Middle frontal gyrus (tissue), 1 donor: ENCODE results near the gene E4F1.

Experiments
- DNase-seq: peaks from one replicate; pipeline ENCODE4 v3.0.0-alpha.2; 2015; ENCODE audit warnings: low spot score; ENCODE audit errors: extremely low spot score

The E4F1 gene

DNA sequence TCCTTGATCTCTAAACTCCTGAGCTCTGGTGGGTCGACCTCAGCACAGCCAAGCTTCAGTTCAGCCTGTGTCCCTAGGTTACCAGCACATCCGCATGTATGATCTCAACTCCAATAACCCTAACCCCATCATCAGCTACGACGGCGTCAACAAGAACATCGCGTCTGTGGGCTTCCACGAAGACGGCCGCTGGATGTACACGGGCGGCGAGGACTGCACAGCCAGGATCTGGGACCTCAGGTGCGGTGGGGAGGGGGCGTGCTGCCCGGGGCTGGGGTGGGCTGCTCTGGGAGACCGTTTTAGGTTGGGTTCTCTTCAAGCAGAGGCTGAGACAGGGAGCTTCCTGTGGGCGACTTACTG lies 17.0 kb upstream of the E4F1 start:
- DNase-seq, result no peak

GRCh38 chr16:2206780-2207433 lies 16.5 kb upstream of the E4F1 start:
- DNase-seq, result no peak

- DNase-seq, result no peak
These were observed 15.5 kb upstream of the E4F1 start for GRCh38 chr16:2207872-2208271.

GRCh38 chr16:2208308-2208707 lies 15.1 kb upstream of the E4F1 start:
- DNase-seq, result no peak

GRCh38 chr16:2208772-2209171 lies 14.6 kb upstream of the E4F1 start:
- no peak for DNase-seq

GRCh38 chr16:2209258-2210008 lies 14.0 kb upstream of the E4F1 start:
- no peak for DNase-seq

DNA sequence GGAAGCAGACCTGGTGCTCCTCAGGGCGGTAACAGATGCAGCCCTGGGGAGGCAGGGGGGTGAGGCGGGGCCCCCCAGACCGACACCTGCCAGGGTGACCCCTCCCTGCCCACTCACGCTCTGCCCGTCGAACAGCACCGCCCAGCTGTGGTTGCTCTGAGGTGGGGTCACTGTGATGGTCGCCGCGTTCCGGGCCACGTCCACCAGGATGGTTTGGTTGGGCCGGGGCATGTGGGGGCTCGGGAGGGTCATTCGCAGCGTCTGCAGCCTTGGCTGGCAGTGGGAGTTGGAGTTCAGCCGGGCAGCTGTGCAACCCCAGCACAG lies 13.4 kb upstream of the E4F1 start:
- DNase-seq, result no peak

DNA sequence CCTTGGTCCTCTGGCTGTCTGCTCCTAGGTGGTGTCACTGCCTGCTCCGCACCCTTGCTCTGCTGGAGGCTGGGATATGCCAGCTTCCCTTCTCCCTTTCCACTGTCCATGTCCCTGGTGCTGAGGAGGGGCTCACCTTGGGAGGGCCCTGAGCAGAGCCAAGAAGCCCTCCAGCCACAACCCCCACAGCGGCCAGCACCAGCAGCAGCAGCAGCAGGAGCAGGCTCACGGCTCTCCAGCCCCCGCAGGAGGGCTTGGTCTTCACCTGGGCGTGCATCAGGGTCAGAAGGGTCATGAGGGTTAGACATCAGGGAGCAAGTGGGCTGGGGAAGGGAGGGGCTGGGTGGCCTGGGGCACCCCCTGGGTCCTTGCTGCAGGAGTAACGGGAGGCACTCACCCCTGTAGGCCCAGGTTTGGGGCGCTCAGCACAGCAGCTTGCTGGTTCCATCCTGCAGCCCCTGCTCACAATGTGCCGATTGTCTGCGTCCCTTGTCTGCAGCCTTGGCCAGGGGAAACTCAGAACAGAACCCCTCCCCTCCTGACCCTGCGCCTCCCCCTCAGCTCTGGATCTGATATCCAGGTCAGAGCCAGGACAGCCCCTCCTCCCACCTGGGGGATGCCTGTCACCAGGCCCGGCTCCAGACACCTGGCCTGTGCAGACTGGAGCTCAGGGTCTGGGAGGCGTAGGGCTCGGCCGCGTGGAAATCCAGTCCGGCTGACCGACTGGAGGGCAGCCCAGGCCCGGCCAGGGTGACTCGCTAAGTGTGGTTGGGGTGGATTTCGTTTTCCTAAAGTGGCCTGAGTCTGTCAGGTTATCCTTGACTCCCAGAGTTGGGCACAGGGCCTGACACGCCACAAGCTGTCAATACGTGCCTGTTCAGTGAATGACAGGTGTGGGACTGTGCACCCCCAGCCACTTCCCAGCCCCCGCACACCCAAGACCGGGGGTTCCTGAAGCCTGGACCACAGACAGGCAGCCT lies 12.7 kb upstream of the E4F1 start, which contains the start of gene BRICD5:
BRICD5 (minus strand) TSS at position 478 of the 980 bp plus-strand sequence; CDS start at position 448, 30 bp downstream.
- no peak for DNase-seq

GRCh38 chr16:2211923-2212347 lies 11.5 kb upstream of the E4F1 start:
- DNase-seq, result no peak

DNA sequence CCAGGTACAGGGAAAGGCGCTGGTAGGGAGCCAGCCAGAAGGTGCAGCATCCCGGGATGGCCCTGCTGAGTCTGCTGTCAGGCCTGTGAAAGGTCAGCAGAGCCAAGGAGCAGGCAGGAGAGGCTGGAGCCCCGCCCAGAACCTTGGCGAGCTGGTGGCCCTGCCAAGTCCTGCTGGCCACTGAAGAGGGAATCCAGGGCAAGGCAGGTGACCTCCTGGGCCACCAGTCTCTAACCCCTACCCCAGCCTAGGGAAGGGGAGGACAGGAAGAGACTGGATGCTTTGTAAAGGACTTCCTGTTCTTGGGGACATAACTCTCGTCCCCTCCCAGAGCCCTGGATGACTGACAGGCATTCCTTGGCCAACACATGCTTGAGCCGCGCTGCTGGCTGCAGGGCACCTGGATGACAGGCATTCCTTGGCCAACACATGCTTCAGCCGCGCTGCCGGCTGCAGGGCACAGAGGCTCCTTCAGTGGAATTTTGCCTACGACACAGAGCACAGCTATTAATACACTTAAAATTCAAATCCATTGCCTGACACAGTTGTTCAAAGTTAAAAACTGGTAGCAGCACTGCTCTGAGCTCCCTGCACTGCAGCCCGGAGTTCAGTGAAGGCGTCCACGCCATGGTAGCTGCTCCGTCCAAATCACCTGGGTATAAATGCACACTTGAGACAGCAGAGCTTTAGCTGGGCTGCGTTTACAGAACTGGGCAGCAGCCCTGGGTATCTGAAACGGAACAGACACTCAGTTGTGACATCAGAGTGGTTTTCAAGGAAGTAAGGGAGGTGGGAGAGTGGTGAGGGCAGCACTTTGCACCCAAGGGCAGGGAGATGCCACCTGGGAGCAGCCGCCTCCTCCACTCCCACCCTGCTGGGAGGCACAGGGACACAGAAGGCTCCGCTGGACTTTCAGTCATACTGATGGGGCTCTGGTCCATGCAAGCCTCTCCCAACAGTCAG lies 10.7 kb upstream of the E4F1 start:
- DNase-seq, result no peak

- no peak for DNase-seq
These were observed 9.3 kb upstream of the E4F1 start for GRCh38 chr16:2213817-2214718.

GRCh38 chr16:2214719-2214968 lies 8.7 kb upstream of the E4F1 start, which contains the start of gene PGP:
Gene PGP, minus strand, starts transcription at chr16:2214840. Its CDS starts 63 bp downstream, at chr16:2214777.
- peak; percentile 97 for DNase-seq

DNA sequence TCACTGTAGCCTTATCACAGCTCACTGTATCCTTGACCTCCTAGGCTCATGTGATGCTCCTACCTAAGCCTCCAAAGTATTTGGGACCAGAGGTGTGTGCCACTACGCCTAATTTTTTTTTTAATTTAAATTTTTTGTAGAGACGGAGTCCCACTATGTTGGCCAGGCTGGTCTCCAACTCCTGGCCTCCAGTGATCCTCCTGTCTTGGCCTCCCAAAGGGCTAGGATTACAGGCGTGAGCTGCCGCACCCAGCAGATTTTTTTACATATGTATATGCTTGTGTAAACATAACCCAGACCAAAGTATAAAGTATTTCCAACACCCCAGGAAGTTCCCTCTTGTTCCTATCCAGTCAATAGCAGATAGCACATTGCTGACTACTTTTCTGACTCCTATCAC lies 7.1 kb upstream of the E4F1 start:
- DNase-seq, result no peak

GRCh38 chr16:2223942-2224486 lies 623 bp downstream of the E4F1 start:
- DNase-seq, result no peak

DNA sequence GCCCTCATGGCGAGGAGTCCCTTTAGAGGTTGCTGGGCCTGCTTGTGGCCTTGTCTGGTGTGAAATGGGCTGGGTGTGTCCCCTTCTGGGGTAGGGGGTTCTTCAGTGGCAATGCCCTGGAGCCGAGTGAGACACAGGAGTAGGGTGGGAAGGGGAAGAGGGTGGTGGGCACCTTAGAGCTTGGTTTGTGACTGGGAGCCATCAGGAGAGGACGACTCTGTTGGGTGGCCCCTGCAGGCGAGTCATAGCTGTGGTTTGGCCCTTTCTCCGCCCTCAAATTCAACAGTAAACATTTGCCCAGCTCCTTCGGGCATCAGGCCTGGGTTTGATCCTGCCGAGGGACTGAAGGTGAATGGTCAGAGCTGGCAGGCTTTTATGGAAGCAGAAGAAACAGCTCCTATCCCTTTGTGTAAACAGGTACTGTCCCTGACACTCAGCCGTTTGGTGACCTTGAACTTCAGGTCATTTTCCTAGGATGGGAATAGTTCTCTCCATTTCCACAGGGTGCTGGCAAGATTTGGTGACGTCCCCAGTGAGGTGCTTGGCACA lies 2.9 kb downstream of the E4F1 start:
- no peak for DNase-seq

DNA sequence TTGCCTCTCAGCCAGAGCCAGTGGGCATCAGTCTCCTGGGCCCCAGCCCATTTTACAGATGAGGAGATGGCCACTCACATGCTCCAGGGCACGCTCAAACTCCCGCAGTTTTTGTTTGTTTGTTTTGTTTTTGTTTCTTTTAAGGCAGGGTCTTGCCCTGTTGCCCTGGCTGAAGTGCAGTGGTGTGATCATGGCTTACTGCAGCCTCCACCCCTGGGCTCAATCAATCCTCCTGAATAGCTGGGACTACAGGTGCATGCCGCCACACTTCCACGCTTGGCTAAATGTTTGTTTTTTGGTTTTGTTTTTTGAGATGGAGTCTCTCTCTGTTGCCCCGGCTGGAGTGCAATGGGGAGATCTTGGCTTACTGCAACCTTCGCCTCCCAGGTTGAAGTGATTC lies 3.5 kb downstream of the E4F1 start:
- DNase-seq, result no peak

GRCh38 chr16:2228161-2228824 lies 4.9 kb downstream of the E4F1 start:
- no peak for DNase-seq

DNA sequence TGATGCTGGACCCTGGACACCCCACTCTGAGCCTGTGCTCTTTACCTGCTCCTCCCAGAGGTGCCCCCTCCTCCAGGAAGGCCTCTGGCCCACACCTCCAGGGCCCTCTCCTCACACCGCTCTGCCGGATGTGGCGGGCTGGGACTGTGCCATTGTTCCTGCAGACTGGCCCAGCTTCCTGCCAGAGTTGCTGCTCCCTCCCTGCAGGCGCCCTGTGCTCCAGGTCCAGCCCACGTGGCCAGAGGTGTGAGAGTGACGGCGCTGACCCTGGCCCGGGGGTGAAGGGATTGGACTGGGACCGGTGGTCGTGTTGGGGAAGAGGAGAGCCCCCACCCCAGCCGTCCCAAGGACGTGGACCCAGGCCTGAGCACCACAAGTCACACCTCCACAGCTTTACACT lies 5.7 kb downstream of the E4F1 start:
- DNase-seq, result no peak
